Chondrocyte (in vitro differentiated cells): ENCODE data around the gene CKMT2. TPM values are rescaled to one million over a fixed set of nuclear protein-coding genes. Genes with fewer than 3 reads are reported as not detected.

Experiments used
- DNase-seq: peaks from one replicate; pipeline ENCODE4 v3.0.0; 2021; ENCODE audit warnings: mixed read lengths, low spot score
- H3K27ac Mint-ChIP-seq: one replicate; pipeline ENCODE4 v1.8.0; 2021; ENCODE audit warnings: mild to moderate bottlenecking, moderate library complexity, mixed read lengths; ENCODE audit not compliant: unreplicated experiment
- H3K27me3 Mint-ChIP-seq: 2 replicates; pipeline ENCODE4 v1.8.0; 2021; ENCODE audit warnings: low read depth, mixed read lengths
- H3K36me3 Mint-ChIP-seq: 2 replicates; pipeline ENCODE4 v1.8.0; 2021; ENCODE audit warnings: low read depth, mixed read lengths
- H3K4me1 Mint-ChIP-seq: 2 replicates; pipeline ENCODE4 v1.8.0; 2021; ENCODE audit warnings: low read depth, mild to moderate bottlenecking, mixed read lengths
- H3K4me3 Mint-ChIP-seq: one replicate; pipeline ENCODE4 v1.8.0; 2021; ENCODE audit warnings: mild to moderate bottlenecking, moderate library complexity, mixed read lengths; ENCODE audit not compliant: unreplicated experiment
- H3K9me3 Mint-ChIP-seq: 2 replicates; pipeline ENCODE4 v1.8.0; 2021; ENCODE audit warnings: low read depth, mixed read lengths
- total RNA-seq: library from RNA; stranded (reverse); gene quantifications from 3 replicates; pipeline ENCODE4 v1.2.1, GENCODE V29; 2021
- TF ChIP-seq, protein P1 (sequence below): fragments of 200-600 bp; sonication (generic); IDR thresholded peaks from 2 replicates; pipeline ENCODE4 v1.5.0; 2021; ENCODE audit warnings: antibody characterized with exemption, mild to moderate bottlenecking, moderate library complexity

Gene CKMT2
- total RNA-seq, 1 donor from 2014 or later, result not detected

DNA sequence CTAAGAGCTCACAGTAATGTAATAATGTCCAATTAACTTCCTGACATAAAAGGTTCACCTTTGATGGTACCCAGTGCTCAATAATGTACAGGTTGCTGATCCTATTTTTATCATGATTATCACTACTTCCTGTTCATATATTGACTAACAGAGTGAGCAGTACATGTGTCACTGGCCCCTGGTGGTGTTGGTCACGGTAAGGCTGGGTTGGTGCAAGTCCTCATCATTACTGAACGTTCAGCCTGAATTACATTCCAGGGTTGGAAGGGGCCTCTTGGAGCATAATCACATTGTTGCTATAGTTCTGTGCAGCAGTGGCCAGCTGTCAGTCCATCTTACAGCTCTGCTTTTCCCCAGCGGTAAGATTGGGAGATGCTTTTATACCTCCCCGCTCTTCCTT, 24.2 kb upstream of the CKMT2 start:
- Mint-ChIP-seq H3K4me3 (no peak overlapping the region), H3K4me1 (no peaks in the 10 kb centered on the region), H3K27ac (no peak overlapping the region), H3K36me3 (no peaks in the 10 kb centered on the region), H3K27me3 (no peaks in the 10 kb centered on the region), H3K9me3 (no peaks in the 10 kb centered on the region)
- no peak for DNase-seq
- TF ChIP-seq, protein P1, sequence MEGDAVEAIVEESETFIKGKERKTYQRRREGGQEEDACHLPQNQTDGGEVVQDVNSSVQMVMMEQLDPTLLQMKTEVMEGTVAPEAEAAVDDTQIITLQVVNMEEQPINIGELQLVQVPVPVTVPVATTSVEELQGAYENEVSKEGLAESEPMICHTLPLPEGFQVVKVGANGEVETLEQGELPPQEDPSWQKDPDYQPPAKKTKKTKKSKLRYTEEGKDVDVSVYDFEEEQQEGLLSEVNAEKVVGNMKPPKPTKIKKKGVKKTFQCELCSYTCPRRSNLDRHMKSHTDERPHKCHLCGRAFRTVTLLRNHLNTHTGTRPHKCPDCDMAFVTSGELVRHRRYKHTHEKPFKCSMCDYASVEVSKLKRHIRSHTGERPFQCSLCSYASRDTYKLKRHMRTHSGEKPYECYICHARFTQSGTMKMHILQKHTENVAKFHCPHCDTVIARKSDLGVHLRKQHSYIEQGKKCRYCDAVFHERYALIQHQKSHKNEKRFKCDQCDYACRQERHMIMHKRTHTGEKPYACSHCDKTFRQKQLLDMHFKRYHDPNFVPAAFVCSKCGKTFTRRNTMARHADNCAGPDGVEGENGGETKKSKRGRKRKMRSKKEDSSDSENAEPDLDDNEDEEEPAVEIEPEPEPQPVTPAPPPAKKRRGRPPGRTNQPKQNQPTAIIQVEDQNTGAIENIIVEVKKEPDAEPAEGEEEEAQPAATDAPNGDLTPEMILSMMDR, result no peak

DNA sequence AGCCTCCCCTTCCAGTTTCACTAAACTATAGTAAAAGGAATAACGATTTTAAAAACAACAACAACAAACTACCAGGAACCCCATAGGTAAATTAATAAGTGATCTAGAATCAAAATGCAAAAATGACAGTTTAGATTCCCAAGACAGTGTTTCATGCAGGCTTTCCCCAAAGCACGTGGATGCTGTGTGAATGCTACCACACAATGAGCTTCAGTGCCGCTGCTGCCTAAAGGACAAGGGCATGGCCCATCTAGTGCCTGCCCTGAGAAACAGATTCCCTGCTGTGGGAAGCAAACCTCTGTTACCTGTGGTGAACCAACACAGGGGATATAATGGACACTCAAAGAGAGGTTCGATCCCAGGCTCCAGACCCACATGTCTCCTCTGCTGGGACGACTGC, 23.7 kb upstream of the CKMT2 start:
- H3K36me3 Mint-ChIP-seq, result no peaks in the 10 kb centered on the region
- no peak overlapping the region for H3K27ac Mint-ChIP-seq
- H3K4me1 Mint-ChIP-seq, result no peaks in the 10 kb centered on the region
- no peaks in the 10 kb centered on the region for H3K27me3 Mint-ChIP-seq
- H3K4me3 Mint-ChIP-seq, result no peak overlapping the region
- TF ChIP-seq, protein P1, result no peak
- H3K9me3 Mint-ChIP-seq, result no peaks in the 10 kb centered on the region
- DNase-seq, result no peak

DNA sequence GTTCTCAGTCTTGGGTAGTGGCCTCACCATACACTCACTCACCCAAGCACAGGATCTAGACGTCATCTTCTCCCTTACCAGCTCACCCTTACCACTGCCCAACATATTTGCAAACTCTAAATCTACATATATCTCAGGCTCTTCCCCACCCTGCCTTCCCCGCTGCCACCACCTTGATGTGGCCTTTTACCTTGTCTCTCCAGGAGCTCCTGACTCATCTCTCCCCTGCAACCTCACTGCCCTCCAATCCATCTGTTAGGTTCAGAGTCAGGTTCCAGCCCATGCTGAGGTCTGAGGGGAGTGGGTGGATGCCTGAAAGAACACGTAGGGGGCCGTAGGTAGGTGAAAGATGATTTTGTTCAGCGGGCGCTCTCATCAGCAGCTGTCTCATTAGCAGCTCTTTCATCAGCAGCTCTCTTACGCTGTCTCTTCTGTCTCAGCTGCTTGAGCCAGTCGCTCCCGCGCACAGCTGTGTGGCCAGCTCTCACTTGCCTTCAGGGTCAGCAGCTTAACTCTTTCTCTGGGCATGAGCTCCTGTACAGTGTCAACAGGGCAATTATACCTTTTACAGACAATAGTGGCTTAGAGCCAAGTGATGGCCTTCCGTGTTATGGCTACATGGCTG, 23.1 kb upstream of the CKMT2 start:
- Mint-ChIP-seq H3K4me3 (no peak overlapping the region), H3K27ac (no peak overlapping the region), H3K4me1 (no peaks in the 10 kb centered on the region)

DNA sequence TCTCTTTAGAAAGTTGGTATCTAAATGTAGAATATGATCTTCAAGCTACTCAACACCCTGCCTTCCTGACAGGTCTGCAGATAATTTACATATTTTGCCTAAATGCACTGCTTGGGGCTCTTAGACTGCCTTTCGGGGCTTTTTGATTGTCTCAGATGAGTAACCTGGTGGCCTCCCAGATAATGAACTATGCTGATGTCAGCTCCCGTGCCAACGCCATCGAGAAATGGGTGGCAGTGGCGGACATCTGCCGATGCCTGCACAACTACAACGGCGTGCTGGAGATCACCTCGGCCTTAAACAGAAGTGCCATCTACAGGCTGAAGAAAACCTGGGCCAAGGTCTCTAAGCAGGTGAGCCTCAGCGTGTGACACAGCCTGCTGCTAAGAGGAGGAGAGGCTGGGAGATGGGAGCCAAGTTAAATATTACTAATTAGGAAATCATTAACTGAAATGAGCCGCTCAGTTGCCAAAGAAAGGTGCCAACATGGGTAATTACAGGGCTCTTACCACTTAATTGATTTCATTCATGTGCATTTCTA, 20.8 kb upstream of the CKMT2 start:
- Mint-ChIP-seq H3K36me3 (no peaks in the 10 kb centered on the region), H3K4me1 (no peaks in the 10 kb centered on the region), H3K27ac (no peak overlapping the region), H3K9me3 (no peaks in the 10 kb centered on the region), H3K4me3 (no peak overlapping the region), H3K27me3 (no peaks in the 10 kb centered on the region)
- TF ChIP-seq, protein P1, result no peak
- DNase-seq, result no peak

More for the DNA sequence above, 23.1 kb upstream of the CKMT2 start:
- no peaks in the 10 kb centered on the region for H3K9me3 Mint-ChIP-seq
- H3K27me3 Mint-ChIP-seq, result no peaks in the 10 kb centered on the region
- DNase-seq, result no peak
- TF ChIP-seq, protein P1, result no peak
- H3K36me3 Mint-ChIP-seq, result no peaks in the 10 kb centered on the region

GRCh38 chr5:81213070-81213469, 20.1 kb upstream of the CKMT2 start:
- Mint-ChIP-seq H3K4me3 (no peak overlapping the region), H3K27me3 (no peaks in the 10 kb centered on the region), H3K27ac (no peak overlapping the region), H3K9me3 (no peaks in the 10 kb centered on the region), H3K36me3 (no peaks in the 10 kb centered on the region), H3K4me1 (no peaks in the 10 kb centered on the region)
- DNase-seq, result no peak
- TF ChIP-seq, protein P1, result no peak
